Medulla oblongata (tissue), 1 donor: ENCODE data around the gene OR2T6.
"Not testable (repeated sequence)": the region's sequence is repeated elsewhere in the genome, so short reads cannot be mapped to it uniquely, and the experiment has no call there.

ENCODE experiments used
- DNase-seq: peaks from one replicate; pipeline ENCODE4 v3.0.0-alpha.2; 2015; ENCODE audit errors: extremely low spot score

OR2T6 gene

GRCh38 chr1:248375446-248375845, at the start of gene OR2T6:
OR2T6 (plus strand) TSS chr1:248375746; CDS start chr1:248387609, 11,863 bp downstream.
- DNase-seq, result no peak

- DNase-seq, result no peak
These were observed 32.1 kb upstream of the OR2T6 start for GRCh38 chr1:248343451-248343850.

GRCh38 chr1:248348475-248348874, 27.1 kb upstream of the OR2T6 start, which contains the start of gene OR14C36:
OR14C36 (plus strand) TSS chr1:248348775; CDS start chr1:248348775, 0 bp downstream.
- no peak for DNase-seq

GRCh38 chr1:248359415-248359814, 16.1 kb upstream of the OR2T6 start:
- peak; percentile 56 for DNase-seq

GRCh38 chr1:248361121-248361715, 14.3 kb upstream of the OR2T6 start, which contains the start of gene OR2T4:
OR2T4 (plus strand) TSS chr1:248361665; CDS start chr1:248361665, 0 bp downstream.
- DNase-seq, result peak; percentile 78

- DNase-seq, result no peak
These were observed 8.9 kb upstream of the OR2T6 start for GRCh38 chr1:248366609-248367008.

- no peak for DNase-seq
These were observed 3.2 kb upstream of the OR2T6 start for GRCh38 chr1:248372394-248372793.

GRCh38 chr1:248373761-248374160, 1.8 kb upstream of the OR2T6 start:
- no peak for DNase-seq

GRCh38 chr1:248376916-248377315, 1.4 kb downstream of the OR2T6 start:
- DNase-seq, result no peak

GRCh38 chr1:248380854-248381253, 5.3 kb downstream of the OR2T6 start:
- no peak for DNase-seq

GRCh38 chr1:248388426-248388825, 12.9 kb downstream of the OR2T6 start:
- no peak for DNase-seq

- peak; percentile 12 for DNase-seq
These were observed 17.5 kb downstream of the OR2T6 start for GRCh38 chr1:248393050-248393449.

GRCh38 chr1:248402748-248403147, 27.2 kb downstream of the OR2T6 start, which contains the start of gene OR2T1:
OR2T1 (plus strand) TSS chr1:248403048; CDS start chr1:248406148, 3,100 bp downstream.
- no peak for DNase-seq

GRCh38 chr1:248404024-248404423, 28.5 kb downstream of the OR2T6 start:
- no peak for DNase-seq

- DNase-seq, result no peak
These were observed 31.5 kb downstream of the OR2T6 start for GRCh38 chr1:248406721-248407692.

- DNase-seq, result no peak
These were observed 40.7 kb downstream of the OR2T6 start for GRCh38 chr1:248416226-248416625.

GRCh38 chr1:248417854-248418253, 42.3 kb downstream of the OR2T6 start:
- no peak for DNase-seq

GRCh38 chr1:248421384-248421783, 45.8 kb downstream of the OR2T6 start:
- DNase-seq, result no peak

GRCh38 chr1:248427526-248428191, 52.1 kb downstream of the OR2T6 start:
- DNase-seq, result not testable (repeated sequence)

- DNase-seq, result not testable (repeated sequence)
These were observed 52.6 kb downstream of the OR2T6 start for GRCh38 chr1:248428192-248428533.

GRCh38 chr1:248431683-248432082, 56.1 kb downstream of the OR2T6 start:
- not testable (repeated sequence) for DNase-seq

- not testable (repeated sequence) for DNase-seq
These were observed 56.7 kb downstream of the OR2T6 start for GRCh38 chr1:248432201-248432600.
